NCI-H2196 treated with DMSO at 0.1 percent for 48 hours (cell line): ENCODE data around the gene RBMS3.
"Not testable (repeated sequence)": the region's sequence is repeated elsewhere in the genome, so short reads cannot be mapped to it uniquely, and the experiment has no call there.

ENCODE experiments used
- DNase-seq: peaks from one replicate; lab custom pipeline; 2025; ENCODE audit not compliant: unreplicated experiment; lab: John Stamatoyannopoulos, UW

RBMS3 gene

DNA sequence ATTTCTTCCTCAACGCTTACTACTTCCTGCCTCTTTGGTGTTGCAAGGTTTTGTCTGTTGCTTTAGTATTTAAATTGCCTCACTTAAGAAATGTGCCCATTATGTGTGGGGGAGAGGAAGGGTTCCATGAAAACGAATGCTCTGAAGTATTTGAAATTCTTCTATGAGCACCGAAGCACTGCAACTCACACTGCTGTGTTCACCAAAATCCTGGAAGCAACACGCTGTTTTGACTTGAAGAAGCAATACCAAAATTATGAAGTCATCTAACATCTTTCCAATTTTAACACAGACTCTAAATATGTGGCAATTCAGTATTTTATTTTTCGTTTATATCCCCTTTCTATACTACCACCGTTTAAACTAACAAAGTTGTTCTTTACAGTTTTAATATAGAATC is 101.5 kb downstream of the RBMS3 start:
- no peak for DNase-seq

DNA sequence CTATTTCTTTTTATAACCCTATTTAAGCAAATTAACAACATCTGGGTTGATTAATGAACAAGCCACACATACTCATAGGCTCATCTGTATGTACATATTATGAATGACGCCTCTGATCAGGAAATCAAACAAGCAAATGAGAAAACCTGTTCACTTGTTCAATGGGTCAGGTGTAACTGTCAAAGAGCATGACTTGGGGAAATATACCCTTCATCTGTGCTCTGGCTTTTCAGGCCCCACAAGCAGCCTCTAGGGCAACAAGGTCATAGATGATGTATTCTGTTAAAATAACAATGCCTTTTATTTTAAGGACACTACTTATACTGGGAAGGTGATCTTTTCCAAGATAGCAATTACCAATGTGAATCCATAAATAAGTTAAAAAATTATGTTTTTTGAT is 102.0 kb downstream of the RBMS3 start:
- DNase-seq, result no peak

DNA sequence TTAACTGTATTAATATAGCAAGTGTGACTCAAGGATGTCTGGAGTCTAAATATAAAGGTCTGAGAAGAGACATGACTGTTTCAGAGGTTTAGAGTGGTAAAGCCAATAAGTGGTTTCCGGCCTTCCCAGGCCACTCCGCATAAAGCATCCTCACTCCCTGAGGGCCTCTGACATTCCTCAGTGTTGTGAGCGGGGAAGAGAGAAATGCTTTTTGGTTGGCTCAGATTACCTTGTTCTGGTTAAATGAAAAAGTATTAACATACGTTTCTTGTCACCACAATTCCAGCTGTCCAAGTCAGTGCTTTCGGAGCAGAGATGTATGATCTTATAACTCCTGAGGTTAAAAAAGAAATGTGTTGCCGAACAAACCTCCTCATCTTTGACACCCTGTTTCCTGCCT is 103.8 kb downstream of the RBMS3 start:
- DNase-seq, result no peak

DNA sequence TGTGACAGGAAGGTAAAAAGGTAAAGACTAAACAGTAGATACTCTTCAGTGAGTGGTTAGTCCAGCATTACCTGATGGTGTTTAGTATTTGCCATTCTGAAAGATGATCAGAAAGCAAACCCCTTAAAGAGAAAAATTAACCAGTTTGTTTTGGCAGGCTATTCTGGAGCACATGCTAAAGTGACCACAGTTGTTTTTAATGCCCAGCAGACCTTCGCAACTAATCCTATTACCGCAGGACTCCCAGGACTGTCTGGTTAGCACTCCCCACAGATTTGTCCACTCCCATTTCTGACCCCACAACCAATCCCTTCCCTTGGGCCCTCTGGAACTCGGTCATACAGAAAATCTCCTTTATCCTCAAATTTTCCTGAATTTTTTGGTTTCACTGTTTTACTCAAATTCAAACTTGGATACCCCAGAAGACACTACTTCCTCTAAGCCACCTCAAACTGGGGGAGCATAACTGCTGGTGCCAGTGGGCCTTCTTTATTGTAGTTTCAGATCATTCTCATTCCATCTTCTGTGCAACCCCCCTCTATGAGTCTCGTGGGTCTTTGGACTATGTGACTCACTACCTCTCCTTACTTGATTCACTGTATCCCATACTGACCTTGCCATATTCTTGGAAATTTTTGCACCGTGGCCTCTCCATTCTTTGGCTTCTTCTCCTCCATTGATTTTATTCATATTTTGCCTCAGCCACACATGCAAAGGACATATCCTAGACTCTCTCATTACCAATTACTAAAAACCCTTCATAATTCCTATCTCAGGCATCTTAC is 104.4 kb downstream of the RBMS3 start:
- no peak for DNase-seq

DNA sequence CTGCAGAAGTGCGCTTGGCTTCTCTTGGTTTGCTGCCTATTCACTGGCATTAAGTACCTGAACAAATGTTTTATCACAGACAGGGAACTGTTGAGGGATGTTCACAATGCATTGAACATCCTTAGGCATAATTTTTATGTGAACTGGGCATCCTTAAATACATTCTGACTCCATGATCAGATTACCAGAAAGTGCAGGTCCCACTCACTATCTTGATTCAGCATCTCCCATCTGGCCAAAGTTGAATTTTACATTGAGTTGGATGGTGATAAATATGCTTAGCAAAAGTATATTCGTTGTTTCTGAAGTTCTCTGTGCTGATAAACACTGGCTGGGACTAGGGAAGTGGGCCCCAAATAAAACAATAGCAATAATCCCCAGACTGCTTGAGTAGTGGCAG is 108.5 kb downstream of the RBMS3 start:
- no peak for DNase-seq

DNA sequence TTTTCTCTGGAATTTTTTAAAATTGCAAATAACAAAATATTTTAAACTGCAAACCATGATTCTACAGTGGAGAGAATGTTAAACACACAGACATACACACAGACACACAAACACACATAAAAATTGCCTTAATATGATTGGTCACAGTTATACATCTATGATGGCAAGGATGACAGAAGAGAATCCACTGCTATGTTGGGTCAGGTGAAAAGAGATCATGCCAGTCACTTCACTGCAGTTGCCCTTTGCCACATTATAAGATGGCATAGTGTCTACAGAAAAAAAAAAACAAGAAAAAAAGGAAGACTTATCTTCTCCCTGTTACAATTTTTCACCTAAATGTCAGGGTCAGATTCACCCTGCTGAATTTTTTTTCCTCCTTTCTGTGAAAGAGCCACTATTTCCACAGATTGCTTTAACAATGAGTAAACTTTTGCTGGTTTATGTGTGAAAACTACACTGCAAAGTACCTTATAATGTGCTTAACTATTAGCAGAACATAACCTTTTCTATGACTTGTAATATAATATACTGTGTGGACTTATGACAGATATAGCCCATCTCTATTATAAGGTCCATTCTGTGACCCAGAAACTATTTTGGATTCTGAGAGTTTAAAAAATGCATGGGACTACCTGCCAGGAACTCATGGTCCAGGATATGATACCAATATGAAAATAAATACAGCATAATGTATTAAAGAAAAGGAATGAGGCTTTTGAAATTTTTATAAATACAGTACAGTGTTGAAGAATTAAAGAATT is 111.9 kb downstream of the RBMS3 start:
- no peak for DNase-seq

DNA sequence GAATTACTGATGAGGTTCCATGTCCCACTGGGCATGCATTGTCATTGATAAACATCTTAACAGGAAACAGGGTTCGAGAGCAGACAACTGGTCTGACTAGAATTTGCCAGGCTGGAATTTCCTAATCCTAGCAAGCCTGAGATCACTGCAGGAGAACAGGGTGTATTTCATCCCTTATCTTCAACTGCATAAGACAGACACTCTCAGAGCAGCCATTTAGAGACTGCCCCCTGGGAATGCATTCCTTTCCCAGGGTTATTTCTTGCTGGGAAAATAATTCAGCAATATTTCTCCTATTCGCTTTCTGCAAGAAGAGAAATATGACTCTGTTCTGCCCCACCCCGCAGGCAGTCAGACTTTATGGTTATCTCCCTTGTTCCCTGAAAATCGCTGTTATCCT is 113.1 kb downstream of the RBMS3 start:
- DNase-seq, result not testable (repeated sequence)

DNA sequence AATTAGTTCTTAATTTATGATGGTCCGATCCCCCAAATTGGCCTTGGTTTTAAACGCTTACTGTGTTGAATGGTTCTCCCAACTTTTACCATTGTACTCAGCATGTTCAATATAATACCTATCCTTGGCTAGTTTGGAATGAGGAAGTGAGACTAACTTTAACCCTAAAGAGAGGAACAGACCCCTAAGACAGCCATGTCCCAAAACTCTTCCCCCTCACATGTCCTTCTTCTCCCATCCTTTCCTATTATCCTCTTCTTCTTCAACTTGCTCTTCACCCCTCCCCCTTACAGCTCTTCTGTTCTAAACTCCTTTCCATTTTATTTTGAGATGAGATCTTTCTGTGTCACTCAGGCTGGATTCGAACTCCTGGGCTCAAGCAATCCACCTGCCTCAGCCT is 116.5 kb downstream of the RBMS3 start:
- no peak for DNase-seq

DNA sequence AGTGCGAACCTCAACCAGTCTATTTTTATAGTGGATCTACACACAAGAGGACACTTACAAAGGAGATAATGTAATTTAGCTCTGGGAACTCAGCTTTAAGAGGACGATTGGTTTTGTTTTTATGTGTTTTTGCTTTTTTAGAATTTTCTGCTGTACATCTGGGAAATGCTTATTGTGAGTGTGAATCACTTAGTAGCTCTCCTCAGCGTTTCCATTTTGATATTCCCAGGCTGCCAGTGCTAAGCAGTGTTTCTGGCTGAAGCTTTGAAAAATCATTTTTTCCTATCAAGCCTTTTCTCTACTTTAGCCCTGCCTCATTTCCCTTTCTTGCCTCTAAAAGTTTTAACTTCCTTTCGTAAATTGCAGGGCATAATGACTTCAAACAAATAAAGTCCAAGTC is 117.9 kb downstream of the RBMS3 start:
- no peak for DNase-seq

DNA sequence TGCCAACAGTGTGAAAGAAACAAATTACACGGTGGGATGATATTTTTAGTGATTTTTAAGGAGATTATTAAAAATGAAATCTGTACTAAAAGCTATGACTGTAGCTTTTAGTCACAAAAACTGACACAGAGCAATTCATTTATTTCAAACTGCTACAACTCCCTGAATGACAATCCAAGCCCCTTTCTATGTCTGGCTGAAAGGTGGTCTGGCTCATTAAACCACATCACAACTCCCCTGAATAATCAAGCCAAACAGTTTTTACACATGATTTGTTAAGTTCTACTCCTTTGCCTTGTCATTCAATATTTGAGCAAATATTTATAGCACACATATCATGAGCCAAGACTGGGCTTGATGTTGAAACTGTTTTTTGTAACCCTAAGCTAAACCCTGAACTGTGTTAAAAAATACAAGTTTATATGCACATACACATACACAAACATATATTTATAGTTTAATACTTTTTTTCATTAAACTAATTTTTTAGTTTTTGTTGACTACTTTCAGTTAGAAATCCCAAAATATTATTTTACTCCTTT is 125.5 kb downstream of the RBMS3 start:
- no peak for DNase-seq

DNA sequence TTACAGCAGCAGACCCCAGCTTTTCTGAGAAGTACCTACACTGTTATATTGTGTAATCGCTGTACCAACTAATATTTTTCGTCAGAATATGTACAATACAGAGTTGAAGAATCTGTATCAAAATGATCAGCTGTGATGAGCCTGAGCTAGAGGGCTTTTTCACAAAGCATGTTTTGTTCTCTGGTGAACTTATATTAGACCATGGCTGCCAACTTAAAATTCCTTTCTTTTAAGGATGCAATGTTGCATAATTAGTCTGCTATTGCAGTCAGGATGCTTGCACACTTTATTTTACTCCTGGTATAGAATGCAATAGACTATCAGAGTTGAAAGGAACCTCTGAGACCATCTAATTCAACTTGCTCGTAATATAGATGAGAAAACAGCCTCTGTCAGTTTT is 127.8 kb downstream of the RBMS3 start:
- DNase-seq, result no peak

DNA sequence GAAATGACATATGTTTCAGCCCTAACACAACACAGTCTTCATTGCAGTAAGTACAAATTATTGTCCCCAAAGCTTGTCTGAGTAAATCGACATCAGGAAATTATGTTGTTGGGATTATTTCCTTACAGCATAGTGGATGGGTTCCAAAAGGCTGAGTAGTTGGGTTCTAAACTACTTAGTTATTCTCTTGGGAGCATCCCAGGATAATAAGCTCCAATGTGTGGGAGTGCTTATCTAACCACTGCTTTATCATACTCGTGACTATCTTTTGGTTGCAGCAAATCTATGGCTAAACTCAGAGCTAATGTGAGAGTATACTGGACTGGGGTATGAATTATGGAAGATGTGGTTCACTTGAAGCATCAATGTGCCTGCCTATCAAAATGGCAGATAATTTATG is 128.5 kb downstream of the RBMS3 start:
- no peak for DNase-seq

DNA sequence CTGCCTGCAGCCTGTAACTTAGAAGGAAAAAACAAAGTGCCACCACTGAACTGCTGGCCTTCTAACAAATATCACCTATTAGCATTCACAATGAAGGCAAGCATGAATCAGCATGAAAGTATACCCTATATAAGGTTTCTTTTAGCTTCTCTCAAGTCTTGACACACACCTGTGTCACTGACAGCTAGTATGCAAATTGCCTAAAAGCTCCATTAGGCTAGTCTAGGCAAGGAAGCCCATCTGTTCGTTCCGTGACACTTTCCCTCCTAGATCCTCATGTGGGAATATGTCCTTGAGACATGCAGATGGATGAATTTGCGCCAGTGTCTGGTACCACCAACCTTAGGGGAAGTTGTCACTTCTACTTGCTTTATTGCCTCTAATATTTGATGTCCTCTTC is 129.3 kb downstream of the RBMS3 start:
- no peak for DNase-seq

DNA sequence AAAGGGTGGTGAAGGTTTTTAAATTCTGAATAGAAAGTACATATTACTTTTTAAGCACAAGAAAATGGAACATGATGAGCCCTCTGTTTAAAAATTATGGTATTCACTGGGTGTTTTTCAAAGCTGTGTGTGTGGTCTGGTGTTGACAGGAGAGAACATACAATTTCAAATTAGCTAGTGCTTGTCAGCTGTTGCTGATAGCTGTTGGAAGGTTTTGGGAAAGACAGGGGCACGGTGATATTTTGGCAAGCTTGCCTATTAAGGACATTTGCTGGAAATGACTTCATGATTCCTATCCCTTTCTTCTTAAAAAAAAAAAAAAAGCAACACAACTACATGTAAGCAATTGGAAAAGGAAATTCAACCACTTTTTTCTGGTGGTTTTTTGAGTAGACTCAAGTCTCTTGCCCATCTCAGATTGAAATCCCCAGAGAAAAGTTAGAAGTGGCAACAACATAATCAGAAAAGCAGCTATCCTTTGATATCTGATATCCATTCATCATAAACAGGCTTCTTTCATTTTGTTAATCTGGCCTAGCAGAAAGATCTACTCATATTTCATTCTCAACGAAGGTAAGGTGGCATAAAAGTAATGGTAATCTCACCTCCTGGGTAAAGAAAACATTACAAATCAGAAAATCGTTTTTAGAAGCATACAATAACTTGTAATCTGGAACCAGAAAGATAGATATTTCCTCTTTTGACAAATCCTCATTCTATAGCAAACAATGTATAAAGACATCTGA is 130.0 kb downstream of the RBMS3 start:
- DNase-seq, result no peak

DNA sequence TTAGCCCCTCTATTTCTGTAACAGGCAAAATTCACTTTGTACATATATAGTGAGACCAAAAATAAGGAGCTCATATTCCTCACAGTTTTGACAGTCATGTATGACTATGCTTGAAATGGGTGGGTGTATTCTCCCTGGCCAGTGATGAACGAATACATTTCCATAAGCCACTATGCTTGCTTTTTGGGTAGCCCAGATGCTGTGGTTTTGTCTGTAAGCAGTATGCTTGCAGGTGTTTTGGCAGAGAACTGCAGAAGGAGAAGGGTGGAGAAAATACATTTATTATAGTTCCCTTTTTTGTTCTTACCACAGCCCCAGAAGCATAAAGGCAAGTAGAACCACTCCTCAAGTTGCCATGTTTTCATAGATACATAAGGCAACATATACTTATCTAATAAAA is 131.2 kb downstream of the RBMS3 start:
- DNase-seq, result no peak

DNA sequence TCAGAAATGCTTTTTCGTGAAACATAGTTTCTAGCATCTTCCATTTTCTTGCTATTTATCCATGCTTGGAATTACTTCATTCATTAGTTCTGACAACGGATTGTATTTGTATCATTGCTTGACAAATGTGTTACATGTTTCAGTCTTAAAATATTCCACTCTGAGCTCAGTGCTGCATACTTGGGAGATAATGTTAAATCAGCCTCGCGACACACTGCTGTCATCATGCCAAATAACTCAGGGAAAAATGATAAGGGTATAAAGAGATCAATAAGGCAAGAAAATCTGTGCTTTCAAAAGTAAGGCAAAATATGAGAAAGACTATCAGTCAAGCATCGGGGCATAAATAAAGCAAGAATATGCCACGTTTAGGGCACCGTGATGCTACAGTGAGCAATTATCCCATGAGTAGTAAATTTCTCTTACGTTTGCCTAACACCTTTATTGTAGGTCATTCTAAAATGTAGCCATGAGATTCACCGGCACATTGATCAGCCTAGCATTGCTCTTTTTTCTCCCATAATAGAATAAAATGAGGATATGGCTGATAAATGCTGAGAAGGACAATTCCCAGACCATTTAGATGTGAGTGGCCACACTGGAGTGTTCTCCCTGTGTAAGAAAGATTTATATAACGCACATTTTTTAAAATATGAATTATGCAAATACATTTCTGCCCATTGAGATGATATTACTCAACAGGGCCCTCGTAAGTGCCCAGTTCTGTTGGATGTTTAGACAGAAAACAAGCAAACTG is 133.8 kb downstream of the RBMS3 start:
- no peak for DNase-seq

DNA sequence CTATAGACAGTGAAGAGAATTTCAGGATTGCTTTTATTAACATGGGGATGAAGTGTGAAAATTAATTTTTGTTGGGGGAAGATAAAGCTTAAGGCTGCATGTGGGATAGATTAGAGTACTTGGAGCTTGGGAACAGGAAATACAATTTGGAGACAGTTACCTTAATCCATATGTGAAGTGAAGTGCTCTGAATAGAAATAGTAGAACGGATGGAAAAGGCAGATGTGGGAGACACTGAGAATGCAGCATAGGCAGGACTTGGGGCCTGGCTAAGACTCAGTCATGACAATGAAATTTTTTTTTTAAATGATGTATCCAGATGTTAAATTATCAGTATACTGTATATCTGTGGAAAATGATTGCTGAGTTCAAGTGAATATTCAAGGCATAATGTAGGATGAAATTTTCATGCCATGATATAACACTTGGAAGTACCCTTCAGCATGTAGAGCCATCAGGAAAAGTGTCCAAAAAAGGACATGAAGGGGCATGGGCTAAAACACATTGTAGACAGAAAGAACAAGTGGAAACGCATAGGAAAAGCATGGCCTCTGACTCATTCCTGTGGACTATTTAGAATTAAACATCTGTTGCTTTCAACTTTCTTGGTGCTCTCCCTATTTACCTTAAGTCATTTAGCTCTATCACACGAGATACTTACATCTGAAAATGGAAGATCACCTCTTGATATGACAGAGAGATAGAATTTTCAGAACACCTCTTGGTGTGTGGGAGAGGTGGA is 134.8 kb downstream of the RBMS3 start:
- no peak for DNase-seq

DNA sequence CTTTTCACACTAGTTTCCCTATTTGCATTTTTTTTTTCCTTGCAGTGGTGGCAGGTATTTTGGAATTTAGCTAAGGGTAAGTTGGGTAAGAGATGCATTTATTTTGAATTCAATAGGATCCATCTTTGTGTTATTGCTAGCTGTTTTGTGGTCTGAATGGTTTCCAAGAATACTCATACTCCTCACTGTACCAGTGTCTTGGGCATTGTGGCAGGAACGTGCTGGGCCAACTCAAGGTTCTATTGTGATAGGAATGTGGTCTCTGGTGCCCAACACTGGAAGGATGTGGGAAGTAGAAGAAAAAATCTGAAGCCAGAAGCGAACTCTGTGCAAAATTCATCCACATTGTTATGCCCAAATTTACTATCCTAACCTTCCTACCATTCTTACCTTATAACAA is 135.6 kb downstream of the RBMS3 start:
- no peak for DNase-seq

DNA sequence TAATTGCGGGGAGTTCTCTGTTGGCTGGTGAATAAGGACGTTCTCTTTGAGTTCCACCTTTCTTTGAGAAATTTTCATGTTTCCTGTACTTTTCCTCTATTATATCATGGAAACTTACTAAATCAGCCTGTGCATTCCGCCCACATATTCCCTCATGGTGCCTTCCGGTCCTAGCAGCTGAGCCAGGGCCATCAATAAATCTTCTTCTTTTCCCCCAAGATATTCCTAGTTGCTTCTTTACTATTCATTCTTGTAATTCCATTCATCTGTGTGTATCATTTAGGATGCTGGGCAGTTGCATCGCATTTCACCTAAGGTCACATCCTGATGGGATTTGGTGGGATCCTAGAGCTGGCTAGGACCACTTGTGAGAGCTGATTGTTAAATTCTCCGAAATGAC is 139.2 kb downstream of the RBMS3 start:
- DNase-seq, result no peak
